ENCODE measurements around the gene BCAR3.
"Not testable (repeated sequence)": the region's sequence is repeated elsewhere in the genome, so short reads cannot be mapped to it uniquely, and the experiment has no call there.

Gene BCAR3

DNA sequence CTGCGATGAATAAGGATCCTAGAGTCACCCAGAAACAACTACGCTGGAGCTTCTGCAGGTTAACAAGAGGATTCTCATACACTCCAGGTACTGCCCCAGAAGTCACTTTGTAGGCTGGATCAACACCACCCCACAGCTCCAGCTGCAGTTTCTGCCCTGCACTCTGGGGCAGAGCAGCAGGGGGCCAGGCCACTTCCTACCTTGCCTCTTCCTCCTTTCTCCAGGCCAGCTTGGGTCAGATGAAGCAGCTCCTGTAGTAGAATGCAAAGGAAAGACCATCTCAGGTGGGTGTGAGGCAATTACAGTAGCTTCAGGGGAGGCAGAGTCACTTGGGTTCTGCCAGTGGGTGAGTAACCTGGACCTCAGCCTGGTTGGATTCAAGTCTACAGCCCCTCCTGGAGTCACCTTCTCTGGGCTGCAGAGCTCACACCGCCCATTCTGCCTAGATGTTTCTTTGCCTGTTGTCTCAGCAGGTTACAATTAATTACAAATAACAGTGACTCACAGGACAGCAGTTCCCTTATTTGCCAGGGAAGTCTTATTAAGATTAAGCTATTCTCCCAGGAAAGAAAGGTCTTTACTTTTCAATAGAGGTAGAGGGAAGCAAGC, 24.4 kb upstream of the BCAR3 start:
- no peak for DNase-seq

GRCh38 chr1:93704052-93704451, 22.4 kb upstream of the BCAR3 start:
- no peak for DNase-seq

- no peak for DNase-seq
Observed at GRCh38 chr1:93703643-93704042, 22.0 kb upstream of the BCAR3 start.

- no peak for DNase-seq
Observed at GRCh38 chr1:93702828-93703183, 21.2 kb upstream of the BCAR3 start.

GRCh38 chr1:93702111-93702827, 20.6 kb upstream of the BCAR3 start:
- DNase-seq = no peak

DNA sequence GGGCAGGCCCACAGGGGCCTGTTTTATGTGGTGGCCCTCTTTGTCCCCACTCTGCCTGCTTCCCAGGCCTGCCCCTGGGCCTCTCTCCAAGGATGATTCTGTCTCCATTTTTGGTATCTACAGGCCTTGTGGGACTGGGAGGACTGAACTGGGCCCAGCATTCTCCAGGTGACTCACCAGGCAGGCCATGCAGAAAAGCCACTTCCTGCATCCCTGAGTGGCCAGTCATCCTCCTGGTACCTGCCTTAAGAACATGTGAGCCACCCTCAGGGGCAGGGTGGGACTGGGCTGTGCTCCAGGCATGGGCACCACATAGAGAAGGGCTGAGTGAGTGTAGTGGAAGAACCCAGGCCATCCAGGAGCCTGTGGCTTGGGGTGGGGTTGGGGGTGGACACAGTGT, 20.0 kb upstream of the BCAR3 start:
- DNase-seq = no peak

DNA sequence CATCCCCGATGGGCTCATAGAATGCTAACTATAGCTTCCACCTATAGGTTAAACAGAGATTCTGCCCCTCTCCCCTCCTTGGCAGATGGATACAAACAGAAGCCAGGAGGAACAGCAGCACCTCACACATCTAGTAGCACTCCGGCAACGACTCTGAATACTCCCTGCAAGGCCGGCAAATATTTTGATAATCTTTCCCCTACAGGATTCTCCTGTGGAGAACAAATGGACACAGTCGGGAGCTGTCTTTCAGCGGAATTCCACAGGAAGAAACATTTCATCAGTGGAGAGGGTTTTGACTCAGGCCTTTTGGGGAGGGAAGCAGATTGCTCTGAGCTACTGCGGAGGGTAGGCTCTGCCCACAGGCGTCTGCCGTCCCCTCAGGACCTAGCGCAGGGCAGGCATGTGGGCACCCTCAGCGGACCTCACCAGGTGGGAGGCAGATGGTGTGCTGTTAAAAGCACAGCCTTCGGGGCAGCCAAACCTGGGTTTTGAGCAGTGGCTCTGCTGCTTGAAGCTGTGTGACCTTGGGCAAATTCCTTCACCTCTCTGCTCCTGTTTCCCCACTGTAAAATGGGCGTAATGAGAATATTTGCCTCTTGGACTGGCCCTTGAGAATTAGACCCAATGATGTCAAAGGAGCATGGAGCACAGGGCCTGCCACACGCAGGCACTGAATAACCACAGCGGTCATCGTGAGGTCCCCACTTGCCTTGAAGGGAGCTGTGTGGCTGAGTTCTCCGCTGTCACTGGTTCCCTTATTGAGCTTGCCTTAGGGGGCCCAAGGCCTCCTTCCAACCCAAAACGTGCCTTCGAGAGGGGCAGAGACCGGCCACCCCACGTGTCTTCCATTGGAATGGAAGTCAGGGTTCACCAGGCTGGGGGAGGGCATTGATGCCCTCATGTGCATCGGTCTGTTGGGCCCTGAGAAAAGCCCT, 19.2 kb upstream of the BCAR3 start:
- DNase-seq = peak; percentile 2

GRCh38 chr1:93699503-93700168, 18.0 kb upstream of the BCAR3 start:
- DNase-seq = no peak

- no peak for DNase-seq
Observed at GRCh38 chr1:93699049-93699384, 17.4 kb upstream of the BCAR3 start.

GRCh38 chr1:93698329-93699048, 16.9 kb upstream of the BCAR3 start:
- no peak for DNase-seq

DNA sequence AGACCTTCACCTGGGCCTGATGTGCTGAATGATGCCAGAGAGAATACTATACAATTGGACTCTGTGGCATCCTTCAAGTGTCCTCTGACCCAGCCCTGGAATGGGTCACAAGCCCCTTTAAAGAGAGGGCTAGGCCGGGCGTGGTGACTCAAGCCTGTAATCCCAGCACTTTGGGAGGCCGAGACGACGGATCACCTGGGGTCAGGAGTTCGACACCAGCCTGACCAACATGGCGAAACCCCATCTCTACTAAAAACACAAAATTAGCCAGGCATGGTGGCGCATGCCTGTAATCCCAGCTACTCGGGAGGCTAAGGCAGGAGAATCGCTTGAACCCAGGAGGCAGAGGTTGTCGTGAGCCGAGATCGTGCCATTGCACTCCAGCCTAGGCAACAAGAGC, 15.9 kb upstream of the BCAR3 start:
- not testable (repeated sequence) for DNase-seq

DNA sequence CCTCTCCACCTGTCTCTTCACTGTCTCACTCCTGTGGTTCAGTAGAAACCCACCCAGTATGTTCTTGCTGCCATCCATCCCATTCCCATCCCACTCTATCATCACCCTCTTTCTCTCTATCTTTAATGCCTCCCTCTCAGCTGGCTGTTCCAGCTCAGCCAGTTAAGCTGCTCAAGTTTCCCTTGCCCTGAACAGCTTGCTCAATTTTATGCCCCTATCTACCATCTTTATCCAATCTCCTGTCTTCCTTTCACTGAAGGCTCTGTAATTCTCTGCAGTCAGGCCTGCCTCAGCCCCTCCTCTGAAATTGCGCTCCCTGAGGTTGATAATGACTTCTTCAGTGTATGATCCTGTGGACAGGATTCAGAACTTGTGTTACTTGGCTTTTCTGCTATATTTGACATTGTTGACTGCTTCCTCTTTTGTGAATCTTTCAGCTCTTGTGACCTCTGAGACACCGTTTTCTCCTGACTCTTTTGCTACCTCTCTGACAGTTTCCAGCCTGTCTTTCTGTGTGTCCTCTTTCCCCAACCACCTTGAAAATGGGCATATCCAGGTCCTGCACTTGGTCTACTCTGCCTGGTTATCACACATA, 13.9 kb upstream of the BCAR3 start:
- no peak for DNase-seq

DNA sequence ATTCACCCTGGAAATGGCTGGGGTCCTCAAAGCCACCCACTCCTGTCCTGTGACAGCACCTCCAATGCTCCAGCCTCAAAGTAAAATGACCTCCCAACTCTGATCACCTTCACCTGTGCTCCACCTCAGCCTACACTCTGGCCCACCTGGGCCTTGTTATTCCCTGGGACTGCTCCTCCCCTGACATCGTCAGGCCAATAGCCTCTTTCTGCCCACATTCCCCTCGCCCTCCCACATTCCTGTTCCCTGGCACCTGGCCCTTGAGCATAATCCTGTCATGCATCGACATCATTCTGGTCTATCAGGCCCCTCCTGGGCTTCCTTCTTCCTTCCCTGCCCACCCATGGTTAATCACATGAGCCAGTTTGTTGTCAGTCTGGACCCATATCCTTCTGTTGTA, 13.2 kb upstream of the BCAR3 start:
- no peak for DNase-seq

DNA sequence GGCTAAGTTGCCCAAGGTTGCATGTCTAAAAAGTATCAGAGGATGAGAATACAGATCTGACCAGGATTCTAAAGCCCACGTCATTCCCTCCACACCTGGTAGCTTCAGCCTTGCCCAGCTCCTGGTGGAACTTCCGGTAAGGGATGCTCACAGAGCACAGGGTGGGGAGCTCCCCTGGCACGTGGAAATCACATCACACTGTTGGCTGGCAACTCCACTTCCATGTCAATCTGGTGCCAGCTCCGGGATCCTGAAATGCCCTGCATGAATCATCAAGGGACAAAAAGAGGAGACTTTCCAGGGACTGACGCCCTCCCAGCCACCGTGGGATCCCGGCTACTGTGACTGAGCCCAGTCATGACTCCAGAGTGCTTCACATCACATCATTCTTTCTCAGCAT, 12.4 kb upstream of the BCAR3 start:
- DNase-seq = no peak

DNA sequence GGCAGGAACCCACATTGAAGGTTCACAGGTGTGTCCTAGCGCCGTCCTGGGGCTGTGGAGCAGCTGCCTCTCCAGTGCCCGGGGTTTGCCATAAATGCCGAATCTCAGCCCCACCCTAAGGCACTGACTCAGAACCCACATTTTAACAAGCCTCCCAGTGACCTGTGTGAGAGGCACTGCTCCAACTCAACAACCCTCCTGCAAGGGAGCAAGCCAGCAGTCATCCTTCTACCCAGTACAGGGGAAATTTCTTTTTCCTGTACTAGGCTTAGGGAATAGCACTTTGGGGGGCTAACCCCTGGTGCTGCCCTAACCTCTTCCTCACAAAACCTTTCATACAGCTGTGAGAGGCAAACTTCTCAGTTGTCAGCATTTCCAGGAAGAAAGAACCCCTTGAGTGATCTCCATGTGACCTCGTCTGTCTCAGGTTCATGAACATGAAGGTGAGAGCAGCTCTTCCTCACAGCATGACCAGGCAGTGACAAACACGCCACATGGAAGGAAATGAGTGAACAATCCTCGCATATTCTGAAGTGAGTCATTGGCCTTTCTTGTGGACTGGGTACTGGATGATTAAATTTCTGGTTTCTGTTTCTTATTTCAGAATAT, 11.4 kb upstream of the BCAR3 start:
- no peak for DNase-seq

DNA sequence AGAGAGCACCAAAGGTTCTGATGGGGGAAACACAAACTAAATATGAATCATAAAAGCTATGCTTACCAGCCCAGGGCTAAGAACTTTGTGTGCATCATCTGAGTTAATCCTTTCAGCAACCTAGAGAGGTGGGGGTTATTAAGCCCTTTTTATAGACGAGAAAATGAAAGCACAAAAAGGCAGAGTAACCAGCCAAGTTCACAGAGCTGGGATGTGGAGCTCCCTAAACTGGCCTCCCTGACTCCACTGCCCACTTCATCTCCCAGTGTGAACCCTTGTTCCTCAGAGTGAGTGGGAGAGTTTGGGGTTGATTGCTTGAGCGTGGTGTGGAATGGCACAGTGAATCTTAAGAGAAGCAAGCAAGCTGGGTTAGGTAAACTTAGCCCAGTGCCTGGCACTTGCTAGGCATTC, 10.8 kb upstream of the BCAR3 start:
- no peak for DNase-seq

GRCh38 chr1:93692026-93692425, 10.4 kb upstream of the BCAR3 start:
- DNase-seq = no peak

- DNase-seq = no peak
Observed at GRCh38 chr1:93690921-93691789, 9.5 kb upstream of the BCAR3 start.

DNA sequence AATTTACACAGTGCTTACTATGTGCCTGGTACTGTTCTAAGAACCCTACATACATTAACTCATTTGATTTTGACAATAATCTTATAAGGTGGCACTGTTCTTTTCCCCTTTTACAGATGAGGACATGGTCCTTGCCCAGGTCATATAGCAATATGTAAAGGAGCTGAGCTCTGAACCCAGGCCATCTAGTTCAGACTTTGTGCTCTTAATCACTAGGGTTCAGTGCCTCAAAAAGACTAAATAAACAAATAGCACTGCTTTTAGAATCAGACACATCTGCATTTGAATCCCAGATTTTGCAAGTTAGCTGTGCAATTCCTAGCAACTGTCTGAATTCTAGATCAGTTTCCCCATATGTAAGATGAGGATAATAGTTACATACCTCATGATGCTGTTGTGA, 8.7 kb upstream of the BCAR3 start:
- no peak for DNase-seq

GRCh38 chr1:93689521-93690223, 8.0 kb upstream of the BCAR3 start:
- DNase-seq = no peak

Data from NCI-H2171 (cell line).